Measurements from ENCODE around the gene IL2RA.

IL2RA gene

DNA sequence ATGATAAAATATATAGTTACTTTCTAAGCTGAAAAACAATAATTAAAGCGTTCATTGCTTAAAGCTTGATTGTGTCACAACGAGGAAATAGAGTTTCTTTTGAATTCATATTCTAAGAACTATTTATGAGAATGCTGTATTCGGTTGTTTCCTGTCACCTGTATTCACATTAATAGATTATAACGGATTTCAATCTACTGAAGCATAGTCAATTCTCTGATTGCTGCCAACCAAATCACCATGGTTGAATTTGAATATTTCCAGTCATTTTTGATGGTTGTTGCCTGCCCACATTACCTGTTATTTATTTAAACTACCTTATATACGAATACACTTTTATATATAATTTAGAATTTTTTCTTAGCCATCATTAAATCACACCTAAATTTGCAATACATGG lies 22.0 kb downstream of the IL2RA start:
- Histone ChIP-seq H4K20me1 (ENCODE audit: low read depth, low read length) (no peaks in the 10 kb centered on the region), H2AFZ (ENCODE audit: low read depth, low read length, severe bottlenecking) (no peak overlapping the region), H3K4me3 (ENCODE audit: insufficient read depth, low read length, poor library complexity, severe bottlenecking) (no peak overlapping the region), H3K9ac (ENCODE audit: low read length) (no peak overlapping the region), H3K27me3 (ENCODE audit: low read length) (no peaks in the 10 kb centered on the region), H3K4me2 (ENCODE audit: low read depth, low read length, poor library complexity, severe bottlenecking) (no peak overlapping the region), H3K36me3 (ENCODE audit: low read length) (no peaks in the 10 kb centered on the region), H3F3A (ENCODE audit: insufficient read depth) (no peaks in the 10 kb centered on the region), H3K79me2 (ENCODE audit: insufficient read depth, low read length) (no peaks in the 10 kb centered on the region), H3K27ac (ENCODE audit: low read depth, low read length) (no peak overlapping the region), H3K9me3 (ENCODE audit: insufficient read depth, low read length) (no peaks in the 10 kb centered on the region), H3K9me2 (replicated peaks; ENCODE audit: insufficient read depth, low read length) (no peaks in the 10 kb centered on the region)
- no peak for TF ChIP-seq EZH2phosphoT487 (conservative IDR thresholded peaks at IDR 0.05; ENCODE audit: low read length)
- TF ChIP-seq, protein P1, sequence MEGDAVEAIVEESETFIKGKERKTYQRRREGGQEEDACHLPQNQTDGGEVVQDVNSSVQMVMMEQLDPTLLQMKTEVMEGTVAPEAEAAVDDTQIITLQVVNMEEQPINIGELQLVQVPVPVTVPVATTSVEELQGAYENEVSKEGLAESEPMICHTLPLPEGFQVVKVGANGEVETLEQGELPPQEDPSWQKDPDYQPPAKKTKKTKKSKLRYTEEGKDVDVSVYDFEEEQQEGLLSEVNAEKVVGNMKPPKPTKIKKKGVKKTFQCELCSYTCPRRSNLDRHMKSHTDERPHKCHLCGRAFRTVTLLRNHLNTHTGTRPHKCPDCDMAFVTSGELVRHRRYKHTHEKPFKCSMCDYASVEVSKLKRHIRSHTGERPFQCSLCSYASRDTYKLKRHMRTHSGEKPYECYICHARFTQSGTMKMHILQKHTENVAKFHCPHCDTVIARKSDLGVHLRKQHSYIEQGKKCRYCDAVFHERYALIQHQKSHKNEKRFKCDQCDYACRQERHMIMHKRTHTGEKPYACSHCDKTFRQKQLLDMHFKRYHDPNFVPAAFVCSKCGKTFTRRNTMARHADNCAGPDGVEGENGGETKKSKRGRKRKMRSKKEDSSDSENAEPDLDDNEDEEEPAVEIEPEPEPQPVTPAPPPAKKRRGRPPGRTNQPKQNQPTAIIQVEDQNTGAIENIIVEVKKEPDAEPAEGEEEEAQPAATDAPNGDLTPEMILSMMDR (IDR thresholded peaks at IDR 0.05; ENCODE audit: insufficient read depth, low read length, poor library complexity, severe bottlenecking) = no peak

DNA sequence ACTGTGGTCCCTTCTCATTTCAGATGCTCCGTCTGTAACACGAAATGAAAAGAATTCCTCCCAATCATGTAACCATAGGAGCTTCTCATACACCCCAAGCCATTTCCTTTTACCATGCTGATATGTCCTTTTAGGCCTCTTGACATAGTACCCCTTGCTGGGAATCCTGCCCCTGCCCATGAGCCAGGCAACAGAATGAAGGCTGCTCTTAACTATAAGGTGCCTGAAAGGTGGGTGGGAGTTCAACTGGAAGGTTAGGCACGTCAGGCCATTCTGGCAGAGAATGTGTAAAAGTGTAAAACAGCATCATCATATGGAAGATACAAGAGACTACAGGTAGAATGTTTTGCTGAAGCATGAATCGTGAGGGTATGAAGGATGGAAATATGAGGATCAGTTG lies 22.5 kb downstream of the IL2RA start:
- Histone ChIP-seq H2AFZ (ENCODE audit: low read depth, low read length, severe bottlenecking) (no peak overlapping the region), H3K9me3 (ENCODE audit: insufficient read depth, low read length) (no peaks in the 10 kb centered on the region), H3K9ac (ENCODE audit: low read length) (no peak overlapping the region), H3F3A (ENCODE audit: insufficient read depth) (no peaks in the 10 kb centered on the region), H3K36me3 (ENCODE audit: low read length) (no peaks in the 10 kb centered on the region), H3K27me3 (ENCODE audit: low read length) (no peaks in the 10 kb centered on the region), H3K79me2 (ENCODE audit: insufficient read depth, low read length) (no peaks in the 10 kb centered on the region), H4K20me1 (ENCODE audit: low read depth, low read length) (no peaks in the 10 kb centered on the region), H3K27ac (ENCODE audit: low read depth, low read length) (no peak overlapping the region), H3K9me2 (replicated peaks; ENCODE audit: insufficient read depth, low read length) (no peaks in the 10 kb centered on the region), H3K4me2 (ENCODE audit: low read depth, low read length, poor library complexity, severe bottlenecking) (no peak overlapping the region), H3K4me3 (ENCODE audit: insufficient read depth, low read length, poor library complexity, severe bottlenecking) (no peak overlapping the region)
- no peak for TF ChIP-seq EZH2phosphoT487 (conservative IDR thresholded peaks at IDR 0.05; ENCODE audit: low read length)

DNA sequence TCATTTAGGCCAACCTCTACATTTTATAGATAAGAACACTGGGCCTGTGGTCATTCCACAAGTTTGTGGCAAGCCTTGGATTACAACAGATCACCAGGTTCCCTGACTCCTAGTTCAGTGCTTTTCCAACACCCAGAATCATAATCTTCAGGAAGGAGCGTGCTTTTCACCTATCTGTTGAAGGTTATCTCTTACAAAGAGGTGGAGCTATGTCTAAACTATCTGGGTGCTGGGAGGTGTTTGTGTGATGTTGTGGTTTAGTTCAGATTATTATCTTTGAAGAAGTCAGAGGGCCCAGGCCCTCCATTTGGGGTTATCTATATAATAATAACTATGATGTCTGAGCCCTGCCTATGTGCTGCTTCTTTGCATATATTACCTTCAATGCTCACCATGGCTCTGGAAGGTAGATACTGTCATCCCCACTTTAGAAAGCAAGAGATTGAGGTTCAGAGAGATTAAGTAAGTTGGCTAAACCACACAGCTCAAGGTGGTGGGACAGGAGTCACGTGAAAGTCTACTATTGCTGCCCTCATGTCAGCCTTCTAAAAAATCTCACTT lies 24.0 kb downstream of the IL2RA start:
- Histone ChIP-seq H3F3A (ENCODE audit: insufficient read depth) (no peaks in the 10 kb centered on the region), H3K9me2 (replicated peaks; ENCODE audit: insufficient read depth, low read length) (no peaks in the 10 kb centered on the region), H3K4me3 (ENCODE audit: insufficient read depth, low read length, poor library complexity, severe bottlenecking) (no peak overlapping the region), H3K27ac (ENCODE audit: low read depth, low read length) (no peak overlapping the region), H3K9ac (ENCODE audit: low read length) (no peak overlapping the region), H2AFZ (ENCODE audit: low read depth, low read length, severe bottlenecking) (no peak overlapping the region), H4K20me1 (ENCODE audit: low read depth, low read length) (no peaks in the 10 kb centered on the region), H3K27me3 (ENCODE audit: low read length) (no peaks in the 10 kb centered on the region), H3K79me2 (ENCODE audit: insufficient read depth, low read length) (no peaks in the 10 kb centered on the region), H3K9me3 (ENCODE audit: insufficient read depth, low read length) (no peaks in the 10 kb centered on the region), H3K36me3 (ENCODE audit: low read length) (no peaks in the 10 kb centered on the region), H3K4me2 (ENCODE audit: low read depth, low read length, poor library complexity, severe bottlenecking) (no peak overlapping the region)
- TF ChIP-seq, protein P1 (IDR thresholded peaks at IDR 0.05; ENCODE audit: insufficient read depth, low read length, poor library complexity, severe bottlenecking) = no peak
- TF ChIP-seq EZH2phosphoT487 (conservative IDR thresholded peaks at IDR 0.05; ENCODE audit: low read length) = no peak

DNA sequence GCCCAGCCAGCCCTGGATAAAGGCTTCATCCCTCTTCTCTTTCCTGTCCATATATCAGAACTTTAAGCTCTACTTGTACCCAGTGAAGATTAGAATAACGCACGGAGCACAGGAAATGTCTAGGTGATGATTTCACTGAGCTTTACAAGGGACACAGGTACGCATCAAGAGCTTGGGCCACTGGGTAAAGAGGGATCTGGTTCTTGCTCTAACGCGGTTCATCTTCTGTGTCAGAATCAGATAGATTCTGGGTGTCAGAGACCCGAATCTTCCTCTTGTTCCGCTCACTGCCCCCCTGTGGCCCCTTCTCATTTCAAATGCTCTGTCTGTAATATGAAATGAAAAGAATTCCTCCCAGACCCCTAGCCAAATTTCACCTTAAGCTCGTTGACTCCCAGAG lies 24.7 kb downstream of the IL2RA start:
- Histone ChIP-seq H2AFZ (ENCODE audit: low read depth, low read length, severe bottlenecking) (no peak overlapping the region), H4K20me1 (ENCODE audit: low read depth, low read length) (no peaks in the 10 kb centered on the region), H3F3A (ENCODE audit: insufficient read depth) (no peaks in the 10 kb centered on the region), H3K9ac (ENCODE audit: low read length) (no peak overlapping the region), H3K79me2 (ENCODE audit: insufficient read depth, low read length) (no peaks in the 10 kb centered on the region), H3K36me3 (ENCODE audit: low read length) (no peaks in the 10 kb centered on the region), H3K9me3 (ENCODE audit: insufficient read depth, low read length) (no peaks in the 10 kb centered on the region), H3K4me2 (ENCODE audit: low read depth, low read length, poor library complexity, severe bottlenecking) (no peak overlapping the region), H3K9me2 (replicated peaks; ENCODE audit: insufficient read depth, low read length) (no peaks in the 10 kb centered on the region), H3K27me3 (ENCODE audit: low read length) (no peaks in the 10 kb centered on the region), H3K27ac (ENCODE audit: low read depth, low read length) (no peak overlapping the region), H3K4me3 (ENCODE audit: insufficient read depth, low read length, poor library complexity, severe bottlenecking) (no peak overlapping the region)
- TF ChIP-seq, protein P1 (IDR thresholded peaks at IDR 0.05; ENCODE audit: insufficient read depth, low read length, poor library complexity, severe bottlenecking) = no peak
- TF ChIP-seq EZH2phosphoT487 (conservative IDR thresholded peaks at IDR 0.05; ENCODE audit: low read length) = no peak
